Neural cell (in vitro differentiated cells): ENCODE data around the gene FERMT1.

Experiments used
- CTCF ChIP-seq: fragments of 450-650 bp; IDR thresholded peaks from 2 replicates; pipeline ENCODE4 v1.5.1; 2014; ENCODE audit warnings: antibody characterized with exemption, mild to moderate bottlenecking, moderate library complexity; ENCODE audit not compliant: poor library complexity, severe bottlenecking
- EZH2 ChIP-seq: fragments of 200-600, 300-800 bp; shearing (Covaris generic), sonication (generic); IDR thresholded peaks from 2 replicates; pipeline ENCODE4 v1.6.1; 2014; ENCODE audit warnings: antibody characterized with exemption, low read length, borderline replicate concordance, mild to moderate bottlenecking; ENCODE audit not compliant: insufficient read depth, poor library complexity, severe bottlenecking
- MXI1 ChIP-seq: fragments of 450-650 bp; conservative IDR thresholded peaks from 2 replicates; pipeline ENCODE4 v1.6.1; 2014; ENCODE audit warnings: antibody characterized with exemption, mild to moderate bottlenecking; ENCODE audit not compliant: poor library complexity, severe bottlenecking
- POLR2AphosphoS5 ChIP-seq: IDR thresholded peaks from 2 replicates; pipeline ENCODE4 v1.6.1; 2012

DNA sequence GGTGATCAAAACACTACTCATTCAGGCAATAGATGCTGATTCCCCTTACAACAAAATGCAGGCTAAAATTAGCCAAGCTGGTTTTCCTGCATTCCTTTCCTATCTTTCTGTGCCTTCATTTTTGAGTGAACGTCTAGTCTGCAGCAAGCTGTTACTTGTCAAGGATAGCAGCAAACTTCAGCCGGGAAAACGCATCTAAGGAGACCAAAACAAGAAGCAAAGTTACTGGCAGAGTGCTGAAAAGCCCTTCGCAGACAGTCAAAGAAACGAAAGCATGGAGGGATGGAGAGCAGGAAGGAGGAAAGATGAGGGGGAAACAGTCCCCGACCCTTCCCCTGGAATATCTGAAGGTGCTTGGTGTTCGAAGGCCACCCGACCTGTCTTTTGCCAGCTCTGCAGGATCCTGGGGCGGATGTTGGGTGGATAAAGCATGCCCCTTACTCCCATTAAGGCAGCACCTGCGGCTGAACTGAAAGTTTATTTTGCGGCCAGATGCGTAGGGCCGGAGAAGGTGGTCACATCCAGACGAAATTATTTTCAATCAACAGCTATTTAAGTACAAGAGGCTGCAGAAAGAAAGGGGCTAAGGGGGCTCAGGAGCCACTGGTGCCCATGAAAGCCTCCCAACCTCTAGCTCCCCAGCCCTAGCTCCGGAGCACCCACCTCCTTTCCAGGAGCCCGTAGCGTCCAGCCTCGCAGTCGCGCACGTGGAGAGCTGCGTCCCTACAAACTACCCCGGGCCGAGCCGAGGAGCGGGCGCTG lies 538 bp downstream of the FERMT1 start:
- TF ChIP-seq CTCF = no peak
- no peak for TF ChIP-seq EZH2
- TF ChIP-seq POLR2AphosphoS5 = no peak
- no peak for TF ChIP-seq MXI1
